HUES48 (cell line): ENCODE measurements around the gene BLOC1S6.

Experiments
- H3K27ac ChIP-seq: one replicate; pipeline ENCODE4 v1.7.0; 2013; ENCODE audit warnings: low read depth, low read length, inconsistent platforms
- H3K27me3 ChIP-seq: 2 replicates; pipeline ENCODE4 v1.6.1; 2013; ENCODE audit warnings: mild to moderate bottlenecking, low read length; ENCODE audit not compliant: control insufficient read depth, insufficient read depth
- H3K36me3 ChIP-seq: 2 replicates; pipeline ENCODE4 v1.6.1; 2013; ENCODE audit warnings: low read length; ENCODE audit not compliant: control insufficient read depth, insufficient read depth
- H3K4me1 ChIP-seq: 2 replicates; pipeline ENCODE4 v1.6.1; 2013; ENCODE audit warnings: mild to moderate bottlenecking, low read length; ENCODE audit not compliant: control insufficient read depth, insufficient read depth
- H3K4me3 ChIP-seq: 2 replicates; pipeline ENCODE4 v1.5.1; 2013; ENCODE audit warnings: mild to moderate bottlenecking, low read depth, low read length
- H3K9ac ChIP-seq: 2 replicates; pipeline ENCODE4 v1.6.1; 2013; ENCODE audit warnings: mild to moderate bottlenecking, low read depth, low read length, moderate library complexity
- H3K9me3 ChIP-seq: 2 replicates; pipeline ENCODE4 v1.6.1; 2013; ENCODE audit warnings: low read length; ENCODE audit not compliant: control insufficient read depth, insufficient read depth

The BLOC1S6 gene

DNA sequence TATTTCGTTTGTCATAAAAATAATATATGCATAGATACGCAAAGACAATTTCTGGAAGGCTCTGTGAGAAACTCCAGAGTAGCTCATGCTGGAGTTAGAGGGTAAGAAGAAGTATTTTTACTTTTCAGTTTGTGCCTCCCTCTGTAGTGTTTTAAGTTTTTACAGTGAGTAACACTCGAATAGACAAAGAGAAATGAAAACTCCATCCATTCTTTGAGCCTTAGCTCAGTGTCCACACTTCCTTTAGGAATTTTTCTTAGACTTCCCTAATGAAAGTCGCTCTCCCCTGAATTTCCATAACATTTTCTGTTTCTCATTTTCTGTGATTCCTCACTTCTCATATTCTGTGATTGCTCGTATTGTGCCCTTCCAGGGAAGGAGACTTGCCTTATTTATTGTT lies 2.1 kb downstream of the BLOC1S6 start:
- Histone ChIP-seq H3K36me3 (peaks cover 20% of the 10 kb centered on the region), H3K9ac (no peak overlapping the region), H3K27me3 (no peaks in the 10 kb centered on the region), H3K4me1 (peaks cover 10% of the 10 kb centered on the region; the same call in 1 of the 2 replicates), H3K27ac (no peak overlapping the region), H3K4me3 (no peak overlapping the region), H3K9me3 (no peaks in the 10 kb centered on the region)

DNA sequence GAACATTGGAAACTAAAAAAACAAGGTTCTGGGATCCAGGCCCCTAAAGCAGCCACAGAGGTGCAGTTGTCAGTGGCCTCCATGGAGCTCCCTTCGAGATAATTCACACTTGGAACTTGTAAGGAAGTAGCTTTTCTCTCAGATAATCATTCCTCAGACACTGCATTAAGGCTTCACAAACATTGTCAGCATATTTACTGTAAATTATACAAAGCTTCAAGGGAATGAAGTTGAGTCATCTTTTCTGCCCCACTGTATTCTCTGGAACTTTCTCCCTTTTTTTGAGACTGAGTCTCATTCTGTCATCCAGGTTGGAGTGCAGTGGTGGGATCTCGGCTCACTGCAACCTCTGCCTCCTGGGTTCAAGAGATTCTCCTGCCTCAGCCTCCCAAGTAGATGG lies 7.1 kb downstream of the BLOC1S6 start:
- no peaks in the 10 kb centered on the region for H3K27me3 ChIP-seq
- no peak overlapping the region for H3K4me3 ChIP-seq
- no peak overlapping the region for H3K27ac ChIP-seq
- no peak overlapping the region for H3K9ac ChIP-seq
- H3K36me3 ChIP-seq, result peaks cover 25% of the 10 kb centered on the region
- no peaks in the 10 kb centered on the region for H3K9me3 ChIP-seq
- no peaks in the 10 kb centered on the region for H3K4me1 ChIP-seq

DNA sequence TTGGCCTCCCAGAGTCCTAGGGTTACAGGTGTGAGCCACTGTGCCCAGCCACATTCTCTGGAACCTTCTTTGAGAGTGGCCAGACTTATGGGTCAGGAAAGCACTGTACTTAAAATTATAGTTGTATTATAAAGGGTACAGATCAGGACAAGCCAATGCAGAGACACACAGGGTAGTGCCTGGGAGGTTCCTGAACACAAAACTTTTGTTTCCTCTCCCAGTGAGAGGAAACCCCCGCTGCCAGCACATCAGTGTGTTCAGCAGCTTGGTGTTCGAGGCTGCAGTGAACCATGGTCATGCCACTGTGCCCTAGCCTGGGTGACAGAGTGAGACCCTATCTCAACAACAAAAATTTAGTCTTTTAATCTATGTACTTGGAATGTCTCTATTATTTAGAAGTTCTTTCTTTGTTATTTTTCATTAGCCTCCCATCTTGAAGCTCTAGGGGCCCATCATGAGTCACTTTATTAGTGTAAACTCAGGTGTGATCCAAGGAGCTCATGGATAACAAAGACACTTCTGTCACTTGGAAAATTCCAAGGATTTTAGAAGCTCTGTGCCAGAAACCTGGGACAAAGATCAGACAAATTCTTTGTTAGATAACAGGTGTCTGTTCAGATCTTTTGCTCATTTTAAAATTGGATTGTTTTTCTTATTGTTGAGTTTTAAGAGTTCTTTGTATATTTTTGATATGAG lies 7.8 kb downstream of the BLOC1S6 start:
- Histone ChIP-seq H3K9ac (no peak overlapping the region), H3K9me3 (no peaks in the 10 kb centered on the region), H3K27me3 (no peaks in the 10 kb centered on the region), H3K4me1 (no peaks in the 10 kb centered on the region), H3K4me3 (no peak overlapping the region), H3K27ac (no peak overlapping the region), H3K36me3 (peaks cover 25% of the 10 kb centered on the region)

DNA sequence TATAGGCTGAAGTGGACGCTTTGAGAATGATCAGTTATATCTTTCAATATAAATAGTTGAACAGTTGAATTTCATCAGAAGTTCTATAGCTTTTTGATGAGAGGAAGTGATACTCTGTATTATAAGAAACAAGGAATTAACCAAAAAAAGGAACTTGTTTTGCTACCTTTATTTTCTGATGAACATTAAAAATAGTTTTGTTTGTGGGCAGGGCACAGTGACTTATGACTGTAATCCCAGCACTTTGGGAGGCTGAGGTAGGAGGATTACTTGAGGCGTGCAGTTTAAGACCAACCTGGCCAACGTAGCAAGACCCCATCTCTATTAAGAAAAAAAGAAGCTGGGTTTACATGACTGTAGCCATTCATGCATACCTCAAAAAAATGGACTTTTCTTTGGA lies 16.7 kb downstream of the BLOC1S6 start:
- Histone ChIP-seq H3K36me3 (peaks cover 24% of the 10 kb centered on the region), H3K4me3 (no peak overlapping the region), H3K27me3 (no peaks in the 10 kb centered on the region), H3K27ac (no peak overlapping the region), H3K9ac (no peak overlapping the region), H3K9me3 (no peaks in the 10 kb centered on the region), H3K4me1 (no peaks in the 10 kb centered on the region)

- H3K4me3 ChIP-seq, result no peak overlapping the region
- no peak overlapping the region for H3K27ac ChIP-seq
- H3K27me3 ChIP-seq, result no peaks in the 10 kb centered on the region
- peaks cover 24% of the 10 kb centered on the region for H3K36me3 ChIP-seq
- no peaks in the 10 kb centered on the region for H3K4me1 ChIP-seq
- no peaks in the 10 kb centered on the region for H3K9me3 ChIP-seq
- H3K9ac ChIP-seq, result no peak overlapping the region
These were observed 17.1 kb downstream of the BLOC1S6 start for GRCh38 chr15:45604326-45604725.

DNA sequence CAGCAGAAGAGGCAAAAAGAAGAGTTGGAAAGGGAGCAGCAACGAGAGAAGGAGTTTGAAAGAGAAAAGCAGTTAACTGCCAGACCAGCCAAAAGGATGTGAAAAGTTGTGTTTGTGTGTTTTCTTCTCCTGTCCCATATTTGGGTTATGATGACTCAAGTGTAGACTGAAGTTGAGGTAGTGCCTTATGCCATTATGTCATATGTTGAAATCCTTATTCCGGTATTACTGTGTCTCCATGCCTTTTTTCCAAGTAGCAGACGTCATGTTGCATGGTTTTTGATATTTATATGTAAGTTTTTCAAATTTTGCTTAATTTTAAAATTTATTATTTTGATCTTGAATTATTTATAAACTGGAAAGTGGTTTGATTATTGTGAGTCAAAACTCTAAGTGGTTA lies 19.2 kb downstream of the BLOC1S6 start:
- Histone ChIP-seq H3K27me3 (no peaks in the 10 kb centered on the region), H3K36me3 (peaks cover 24% of the 10 kb centered on the region), H3K27ac (no peak overlapping the region)

GRCh38 chr15:45606841-45607240 lies 19.7 kb downstream of the BLOC1S6 start:
- Histone ChIP-seq H3K9me3 (no peaks in the 10 kb centered on the region), H3K27me3 (no peaks in the 10 kb centered on the region), H3K9ac (no peak overlapping the region), H3K4me3 (no peak overlapping the region), H3K27ac (no peak overlapping the region), H3K4me1 (no peaks in the 10 kb centered on the region), H3K36me3 (peaks cover 24% of the 10 kb centered on the region)

More for the DNA sequence above, 19.2 kb downstream of the BLOC1S6 start:
- Histone ChIP-seq H3K4me3 (no peak overlapping the region), H3K9me3 (no peaks in the 10 kb centered on the region), H3K4me1 (no peaks in the 10 kb centered on the region), H3K9ac (no peak overlapping the region)

- H3K4me1 ChIP-seq, result no peaks in the 10 kb centered on the region
- no peak overlapping the region for H3K4me3 ChIP-seq
- no peak overlapping the region for H3K9ac ChIP-seq
- H3K27me3 ChIP-seq, result no peaks in the 10 kb centered on the region
- H3K9me3 ChIP-seq, result no peaks in the 10 kb centered on the region
- no peak overlapping the region for H3K27ac ChIP-seq
- peaks cover 18% of the 10 kb centered on the region for H3K36me3 ChIP-seq
These were observed 24.1 kb downstream of the BLOC1S6 start for GRCh38 chr15:45611305-45611704.

DNA sequence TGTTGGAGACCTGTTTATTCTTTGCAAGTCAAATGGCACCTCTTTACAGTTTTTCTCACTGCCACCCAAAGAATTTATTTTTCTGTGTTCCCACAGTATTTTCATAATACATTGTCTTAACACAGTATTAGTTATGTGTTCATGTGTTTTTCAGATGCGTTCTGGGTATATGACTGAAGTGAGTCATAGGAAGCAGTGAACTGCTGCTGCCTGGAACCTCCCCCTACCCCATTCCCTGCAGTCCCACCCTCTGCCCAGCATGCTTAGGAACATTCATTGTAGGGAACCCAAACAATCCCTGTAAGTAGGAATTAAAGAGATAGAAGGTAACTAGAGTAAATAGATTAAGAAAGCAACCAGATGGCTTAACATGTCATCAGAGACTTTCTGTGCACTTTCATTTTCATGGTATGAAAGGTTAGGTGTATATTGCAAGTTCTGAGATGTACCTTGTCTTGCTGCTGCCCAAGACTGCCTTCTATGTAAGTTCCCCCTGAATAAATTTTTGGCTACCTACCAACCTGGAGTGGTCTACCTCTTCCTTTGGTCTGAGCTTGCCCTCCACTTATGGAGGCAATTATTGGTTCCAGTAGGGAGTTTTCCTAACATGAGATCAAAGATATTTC lies 25.7 kb downstream of the BLOC1S6 start:
- no peaks in the 10 kb centered on the region for H3K4me1 ChIP-seq
- no peaks in the 10 kb centered on the region for H3K27me3 ChIP-seq
- H3K4me3 ChIP-seq, result no peak overlapping the region
- peaks cover 6% of the 10 kb centered on the region for H3K36me3 ChIP-seq
- H3K9ac ChIP-seq, result no peak overlapping the region
- no peaks in the 10 kb centered on the region for H3K9me3 ChIP-seq
- H3K27ac ChIP-seq, result no peak overlapping the region

DNA sequence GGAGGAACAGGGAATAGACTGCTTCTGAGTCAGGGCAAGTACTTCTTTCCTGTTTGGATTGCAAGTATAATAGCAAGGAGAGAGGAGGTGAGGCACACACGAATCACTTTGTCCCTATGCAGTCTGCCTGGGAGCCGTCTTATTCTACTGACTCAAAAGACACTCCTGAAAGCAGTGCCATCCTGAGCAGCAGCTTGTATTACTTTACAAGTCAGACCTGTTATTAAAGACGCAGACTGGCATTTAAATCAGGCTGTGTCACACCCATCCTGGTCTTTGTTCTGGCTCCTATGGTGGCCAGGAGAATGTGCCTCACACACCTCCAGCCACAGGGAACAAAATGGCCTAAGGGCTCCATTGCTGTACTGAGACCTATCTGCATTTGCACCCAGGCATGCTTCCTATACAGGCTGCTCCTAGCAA lies 29.7 kb downstream of the BLOC1S6 start:
- Histone ChIP-seq H3K27me3 (no peaks in the 10 kb centered on the region; the same call in 1 of the 2 replicates), H3K9me3 (no peaks in the 10 kb centered on the region), H3K4me1 (no peaks in the 10 kb centered on the region), H3K36me3 (no peaks in the 10 kb centered on the region), H3K27ac (no peak overlapping the region), H3K9ac (no peak overlapping the region), H3K4me3 (no peak overlapping the region)

DNA sequence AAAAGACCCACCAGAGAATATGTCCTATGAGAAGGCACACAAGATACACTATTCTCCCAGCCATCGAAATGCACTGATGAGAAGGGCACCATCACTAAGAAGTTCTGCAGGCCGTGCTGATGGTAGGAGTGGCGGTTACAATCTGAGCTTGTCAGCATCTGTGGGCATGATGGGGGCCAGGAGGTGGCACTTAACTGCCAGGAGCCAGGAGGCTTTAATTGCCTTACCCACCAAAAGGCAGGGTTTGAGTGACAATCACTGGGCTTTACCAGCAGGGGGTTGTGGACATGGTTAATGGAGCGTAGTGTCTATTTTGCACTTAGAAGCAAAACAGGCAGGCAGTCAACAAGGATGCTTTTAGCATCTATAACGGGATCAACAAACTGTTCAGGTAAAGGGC lies 31.6 kb downstream of the BLOC1S6 start:
- H3K4me1 ChIP-seq, result no peaks in the 10 kb centered on the region

More for the DNA sequence above, 31.6 kb downstream of the BLOC1S6 start:
- H3K27ac ChIP-seq, result no peak overlapping the region
- H3K9me3 ChIP-seq, result no peaks in the 10 kb centered on the region
- H3K36me3 ChIP-seq, result no peaks in the 10 kb centered on the region
- no peaks in the 10 kb centered on the region; the same call in 1 of the 2 replicates for H3K27me3 ChIP-seq
- no peak overlapping the region for H3K4me3 ChIP-seq
- no peak overlapping the region for H3K9ac ChIP-seq
